A172 (cell line): Measurements from ENCODE around the gene SNX8. TPM values are rescaled to one million over a fixed set of nuclear protein-coding genes. Genes with fewer than 3 reads are reported as not detected.

Source experiments
- DNase-seq: peaks from one replicate; pipeline ENCODE4 v3.0.0-alpha.2; 2015; ENCODE audit warnings: low spot score
- total RNA-seq: library from RNA; depleted of rRNA; stranded (reverse); fragments of >200 nt; shearing (Covaris generic); gene quantifications from 2 replicates; pipeline ENCODE4 v1.2.3, GENCODE V29; 2014

The SNX8 gene
- total RNA-seq, 1 experiment from 2014 or later = 27.2 TPM

DNA sequence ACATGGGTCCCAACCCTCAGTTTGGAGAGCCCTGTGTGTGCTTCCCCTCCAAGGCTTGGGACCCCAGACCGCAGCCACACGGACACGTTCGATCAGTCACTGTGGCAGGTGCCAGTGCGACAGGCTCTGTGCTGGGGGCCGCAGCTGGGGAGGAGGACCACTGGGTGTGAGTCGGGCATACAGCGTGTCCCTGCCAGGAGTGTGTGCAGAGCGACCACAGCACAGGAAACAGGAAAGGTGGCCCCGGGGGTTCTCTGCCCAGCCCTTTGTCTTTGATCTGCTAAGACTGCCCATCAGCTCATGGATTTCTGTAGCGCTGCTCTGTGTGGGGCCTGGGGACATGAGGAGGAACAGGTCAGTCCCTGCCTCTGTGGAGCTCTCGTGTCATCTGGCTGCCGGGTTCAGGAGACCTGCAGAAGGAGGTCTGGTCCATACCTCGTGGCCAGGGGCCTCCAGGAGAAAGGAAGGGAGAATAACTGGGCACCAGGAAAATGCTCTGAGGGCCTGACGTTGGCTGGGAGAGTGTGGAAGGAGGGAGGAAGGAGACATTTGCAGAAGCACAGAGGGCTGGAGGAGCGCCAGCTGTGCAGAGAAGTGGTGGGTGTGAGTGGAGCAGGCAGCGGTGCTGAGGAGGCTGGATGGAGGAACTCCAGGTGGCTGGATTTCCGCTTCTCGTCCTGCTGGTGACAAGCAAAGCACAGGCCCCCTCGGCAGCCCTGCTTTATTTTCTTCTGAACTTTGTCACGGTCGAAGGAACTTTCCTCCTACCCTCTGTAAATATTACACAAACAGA lies 68.2 kb downstream of the SNX8 start:
- DNase-seq = no peak

DNA sequence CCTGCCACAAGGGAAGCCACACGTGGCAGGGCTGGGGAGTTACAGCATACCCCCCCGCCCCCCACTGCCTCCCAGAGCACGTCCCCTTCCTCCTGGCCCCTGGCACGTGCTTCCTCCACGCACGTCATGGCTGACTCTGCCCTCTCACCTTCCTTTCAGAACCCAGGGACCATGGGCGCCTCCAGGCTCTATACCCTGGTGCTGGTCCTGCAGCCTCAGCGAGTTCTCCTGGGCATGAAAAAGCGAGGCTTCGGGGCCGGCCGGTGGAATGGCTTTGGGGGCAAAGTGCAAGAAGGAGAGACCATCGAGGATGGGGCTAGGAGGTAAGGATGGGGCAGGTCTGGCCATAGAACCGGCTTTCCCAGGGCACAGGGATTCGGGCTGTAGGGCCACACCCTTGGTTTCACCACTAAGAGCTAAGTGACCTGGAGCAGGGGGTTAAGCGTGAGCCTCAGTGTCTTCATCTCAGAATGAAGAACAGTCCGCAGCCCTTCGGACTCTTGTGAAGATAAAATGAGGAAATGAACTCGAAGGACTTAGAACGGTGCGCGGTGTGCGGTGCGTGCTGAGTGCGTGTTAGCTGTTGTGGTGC lies 69.7 kb downstream of the SNX8 start:
- no peak for DNase-seq

- DNase-seq = no peak
These were observed 70.8 kb downstream of the SNX8 start for GRCh38 chr7:2243458-2243857.

- peak; percentile 52 for DNase-seq
These were observed 71.5 kb downstream of the SNX8 start for GRCh38 chr7:2242541-2243429.

GRCh38 chr7:2241580-2242540 lies 72.4 kb downstream of the SNX8 start, which contains the start of the genes MRM2 and NUDT1:
Gene MRM2 (minus strand): TSS chr7:2242205. CDS start chr7:2242169, 36 bp downstream.
Gene NUDT1 (plus strand): TSS chr7:2242226. CDS start chr7:2244575, 2,349 bp downstream.
- DNase-seq = peak; percentile 75

- DNase-seq = no peak
These were observed 75.0 kb downstream of the SNX8 start for GRCh38 chr7:2239242-2239641.

DNA sequence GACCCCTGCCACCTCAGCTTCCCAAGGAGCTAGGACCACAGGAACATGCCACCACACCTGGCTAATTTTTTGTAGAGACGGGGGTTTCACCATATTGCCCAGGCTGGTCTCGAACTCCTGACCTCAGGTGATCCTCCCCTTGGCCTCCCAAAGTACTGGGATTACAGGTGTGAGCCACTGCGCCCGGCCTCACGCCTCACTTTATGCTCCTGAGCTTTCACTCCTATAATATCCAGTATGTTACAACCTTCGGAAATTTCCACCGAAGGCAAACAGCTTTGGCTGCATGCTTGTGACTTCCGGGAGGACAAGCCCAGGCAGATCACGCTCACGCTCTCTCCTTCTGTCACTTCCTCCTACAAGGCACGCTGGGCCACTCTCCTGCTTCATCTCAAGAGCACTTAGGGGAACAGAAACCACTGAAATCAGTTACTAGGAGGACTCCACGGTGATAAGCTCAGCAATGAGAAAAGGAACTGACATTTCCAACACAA lies 77.1 kb downstream of the SNX8 start:
- no peak for DNase-seq

DNA sequence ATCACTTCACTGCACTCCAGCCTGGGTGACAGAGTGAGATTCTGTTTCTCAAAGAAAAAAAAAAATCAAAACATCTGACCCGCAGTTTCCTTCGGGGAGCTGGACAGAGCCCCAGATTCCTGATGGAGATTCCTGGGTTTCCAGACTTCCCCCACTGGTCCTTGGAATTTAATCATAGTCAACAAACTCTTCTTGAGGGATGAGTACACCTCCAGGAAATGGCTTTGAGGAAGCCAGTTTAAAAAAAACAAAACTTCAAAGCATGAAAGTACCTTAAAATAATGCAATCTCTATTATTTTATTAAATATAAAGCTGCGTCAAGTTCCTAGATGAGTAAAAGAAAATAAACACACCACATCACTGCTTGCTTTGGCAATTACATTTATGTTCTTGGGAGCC lies 80.3 kb downstream of the SNX8 start:
- no peak for DNase-seq

DNA sequence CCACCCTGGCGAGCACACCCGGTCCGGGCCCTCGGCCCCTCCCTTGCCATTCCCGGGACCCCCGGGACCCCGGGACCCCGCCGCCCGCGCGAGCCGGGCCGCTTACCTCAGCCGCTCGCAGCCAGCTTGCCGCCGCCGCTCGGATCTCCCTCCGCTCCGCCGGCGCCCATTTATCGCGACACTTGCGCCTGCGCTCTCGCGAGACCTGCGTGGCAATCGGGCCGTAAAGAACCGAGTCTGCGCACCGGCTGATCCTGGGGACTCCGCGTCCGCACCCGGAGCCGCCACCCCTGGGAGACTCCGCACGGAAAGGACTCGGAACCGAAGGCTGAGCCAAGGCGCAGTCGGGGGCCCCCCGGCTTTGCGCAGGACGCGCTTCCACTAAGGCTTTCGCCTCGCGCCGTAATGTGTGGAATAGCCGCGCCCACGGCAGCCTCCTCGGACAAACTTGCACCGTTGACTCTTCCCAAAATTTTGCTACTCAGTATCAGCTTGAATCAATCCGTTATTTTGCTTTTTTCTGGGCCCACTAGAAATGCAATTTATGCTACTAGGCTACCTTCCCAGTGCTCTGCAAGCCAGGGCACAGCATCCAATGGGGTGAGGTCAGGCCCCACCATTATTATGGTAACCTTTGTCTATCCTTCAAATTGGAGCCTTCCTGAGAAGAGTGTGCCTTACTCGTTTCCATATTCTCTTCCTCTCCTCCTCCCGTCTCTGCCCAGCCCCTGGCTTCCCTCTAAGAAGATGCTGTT lies 81.3 kb downstream of the SNX8 start, which contains the start of gene MAD1L1:
MAD1L1 (minus strand) TSS at position 180 of the 755 bp plus-strand sequence. CDS start 2,812 bp downstream, outside the sequence.
- DNase-seq = peak; percentile 85

DNA sequence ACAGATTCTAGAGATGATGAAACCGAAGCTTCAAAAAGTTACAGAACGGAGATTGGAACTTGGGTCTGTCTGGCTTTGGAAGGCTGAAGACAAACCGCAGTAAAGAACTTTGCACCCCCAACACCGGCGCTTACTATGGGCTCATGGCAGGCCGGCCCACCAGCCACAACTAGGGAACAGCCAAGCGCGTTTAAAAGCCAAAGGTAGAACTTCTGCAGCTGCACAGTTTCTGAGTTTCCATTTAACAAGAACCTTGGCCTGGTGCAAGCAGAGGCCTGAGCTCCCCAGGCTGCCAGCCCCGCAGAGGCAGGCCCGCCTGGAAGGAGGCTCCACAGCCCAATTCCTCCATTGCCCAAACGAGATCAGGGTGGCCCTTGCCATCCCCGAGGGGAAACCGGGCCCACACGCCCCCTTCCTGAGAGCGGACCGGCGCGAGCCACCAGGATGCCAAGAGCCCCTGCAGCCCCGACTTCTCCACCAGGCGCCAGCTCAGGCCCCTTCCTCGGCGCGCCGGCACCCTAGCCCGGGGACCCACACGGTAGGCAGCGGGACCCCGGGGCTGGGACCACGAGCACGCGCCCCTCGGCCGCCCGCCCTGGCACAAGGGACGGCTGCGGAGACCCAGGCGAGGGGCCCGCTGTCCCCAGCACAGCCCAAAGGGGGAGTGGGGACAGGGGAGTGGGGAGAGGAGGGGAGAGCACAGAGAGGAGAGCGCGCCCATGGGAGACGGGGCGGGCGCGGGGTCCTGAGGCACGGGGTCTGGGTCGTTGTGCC lies 82.1 kb downstream of the SNX8 start:
- DNase-seq = no peak

- DNase-seq = no peak
These were observed 83.4 kb downstream of the SNX8 start for GRCh38 chr7:2230882-2231281.

DNA sequence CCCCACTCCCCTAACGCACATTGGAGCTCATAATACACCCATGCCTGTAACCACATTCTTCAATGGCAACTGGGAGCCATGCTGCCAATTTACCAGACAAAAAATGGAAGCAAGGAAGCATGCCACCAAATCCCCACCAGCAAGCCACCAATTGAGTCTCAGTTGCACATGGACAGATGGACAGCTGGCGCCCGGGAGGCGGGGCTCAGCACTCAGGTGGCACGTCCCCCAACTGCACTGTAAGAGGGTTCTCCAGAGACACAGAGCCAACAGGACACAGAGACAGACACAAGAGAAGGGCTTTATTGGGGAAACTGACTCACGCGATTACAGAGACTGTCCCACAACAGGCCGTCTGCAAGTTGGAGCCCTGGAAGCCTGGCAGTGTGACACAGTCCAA lies 84.0 kb downstream of the SNX8 start:
- no peak for DNase-seq

DNA sequence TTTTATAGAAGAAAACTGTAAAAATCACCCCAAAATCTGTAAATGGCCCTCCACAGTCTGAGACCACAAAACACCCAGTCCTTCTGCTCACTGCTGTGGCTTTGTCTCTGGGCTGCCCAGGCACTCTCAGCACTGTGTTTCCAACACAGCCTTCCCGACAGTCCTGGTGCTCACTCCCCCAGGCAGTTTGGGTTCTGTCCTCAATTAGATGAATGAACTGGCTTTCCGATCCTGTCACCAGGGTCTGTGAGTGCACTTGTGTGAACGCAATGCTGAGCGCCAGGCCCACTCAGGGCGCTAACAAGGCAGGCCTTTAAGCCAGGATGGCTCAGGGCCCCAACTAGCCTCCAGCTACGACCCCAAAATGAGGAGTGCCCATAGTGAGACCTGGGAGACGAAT lies 84.8 kb downstream of the SNX8 start:
- no peak for DNase-seq

DNA sequence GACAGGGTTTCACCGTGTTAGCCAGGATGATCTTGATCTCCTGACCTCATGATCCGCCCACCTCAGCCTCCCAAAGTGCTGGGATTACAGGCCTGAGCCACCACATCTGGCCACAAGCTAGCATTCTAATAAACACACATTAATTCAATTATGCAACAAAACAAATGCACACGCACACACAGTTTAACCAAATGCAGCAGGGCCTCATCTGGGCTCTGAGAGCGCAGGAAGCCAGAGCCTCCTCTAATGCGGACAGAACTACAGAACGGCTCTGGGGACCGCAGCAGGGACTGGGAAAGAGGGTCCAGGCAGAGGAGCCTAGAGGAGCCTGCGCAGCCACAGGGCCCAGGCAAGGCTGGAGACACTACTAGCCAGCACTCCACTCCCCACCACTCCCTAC lies 85.3 kb downstream of the SNX8 start:
- no peak for DNase-seq

DNA sequence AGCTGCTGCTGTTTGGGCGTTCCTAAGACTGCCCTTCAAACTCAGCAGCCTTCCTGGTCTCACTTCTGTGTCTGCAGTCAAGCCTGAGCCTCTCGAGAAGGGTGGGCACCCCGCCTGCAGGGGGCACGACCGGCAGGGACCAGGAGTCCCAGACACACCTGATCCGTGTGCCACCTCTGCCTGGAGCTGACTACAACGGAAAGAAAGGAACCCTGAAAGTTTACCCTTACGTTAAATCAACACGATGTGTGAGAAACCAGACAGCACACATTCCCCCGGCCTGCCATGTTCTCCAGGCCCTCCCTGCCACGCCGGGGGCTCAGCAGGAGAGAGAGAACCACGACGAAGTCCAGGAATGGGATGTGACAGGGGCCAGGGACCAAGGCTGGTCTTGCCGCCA lies 86.5 kb downstream of the SNX8 start:
- DNase-seq = no peak

- DNase-seq = no peak
These were observed 88.4 kb downstream of the SNX8 start for GRCh38 chr7:2225830-2226229.

GRCh38 chr7:2225336-2225735 lies 88.9 kb downstream of the SNX8 start:
- no peak for DNase-seq

GRCh38 chr7:2224934-2225333 lies 89.3 kb downstream of the SNX8 start:
- DNase-seq = no peak

DNA sequence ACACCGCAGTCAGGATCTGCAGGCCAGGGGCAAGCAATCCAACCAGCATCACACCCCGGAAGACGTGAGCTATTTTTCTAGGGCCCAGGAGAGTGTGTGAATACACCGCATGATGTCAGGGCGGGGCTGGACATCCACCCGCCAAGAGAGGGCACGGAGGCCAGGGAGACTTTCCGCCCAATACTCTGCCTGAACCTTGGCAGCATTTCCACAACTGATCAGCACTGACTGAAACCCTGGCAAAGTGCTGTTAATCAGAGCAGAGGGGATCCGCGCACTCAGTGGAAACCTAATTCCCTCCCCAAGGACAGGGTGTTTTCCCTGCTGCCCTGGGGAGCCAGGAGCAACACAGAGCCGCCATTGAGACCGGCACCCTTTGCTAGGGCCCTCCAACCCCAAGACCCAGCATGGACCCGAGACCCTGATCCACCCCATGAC lies 89.7 kb downstream of the SNX8 start:
- DNase-seq = no peak
